Uterus (tissue), 2 donors: ENCODE measurements around the gene OTOG.

Experiments used
- CTCF ChIP-seq, 4 experiments: fragments of 200-600 bp in 2 of 4; fragments of 450-650 bp in 2 of 4; sonication (generic) in 2 of 4; IDR thresholded peaks; one replicate each; pipeline ENCODE4 v1.5.1; 2016 to 2019; ENCODE audit warnings: antibody characterized with exemption in 4 of 4, mild to moderate bottlenecking in 2 of 4, moderate library complexity in 1 of 4
- POLR2A ChIP-seq, 2 donors: fragments of 450-650 bp; IDR thresholded peaks; one replicate each; pipeline ENCODE4 v1.6.1; 2016; ENCODE audit warnings: antibody characterized with exemption in 2 of 2, mild to moderate bottlenecking in 1 of 2, moderate library complexity in 1 of 2

- TF ChIP-seq CTCF (IDR thresholded peaks at IDR 0.05), result no peak
- no peak for TF ChIP-seq POLR2A (IDR thresholded peaks at IDR 0.05)
These were observed 144.5 kb downstream of the OTOG start for GRCh38 chr11:17691550-17691949.
